B cell (primary cell): ENCODE data around the gene IGLON5. TPM values are rescaled to one million over a fixed set of nuclear protein-coding genes. Genes with fewer than 3 reads are reported as not detected.

Source experiments
- ATAC-seq: fragments of 200-7000 bp; cut with Tn5 transposase; one replicate; pipeline ENCODE4 v1.10.0; 2021; ENCODE audit warnings: low read depth, mild to moderate bottlenecking, moderate number of reproducible peaks, moderate library complexity
- CTCF ChIA-PET: fragments of 350-600 bp; sonication (Branson Sonifier 250); formaldehyde crosslinking; loops from one replicate; lab custom pipeline; 2021; ENCODE audit warnings: antibody characterized with exemption, inconsistent platforms; lab: Charles Lee
- POLR2A ChIA-PET: fragments of 350-600 bp; sonication (Branson Sonifier 250); formaldehyde crosslinking; loops from one replicate; lab custom pipeline; 2021; ENCODE audit warnings: antibody characterized with exemption; lab: Charles Lee
- DNase-seq: peaks from one replicate; pipeline ENCODE4 v3.0.0; 2013
- H2AFZ ChIP-seq: 2 replicates; pipeline ENCODE4 v1.6.1; 2012; ENCODE audit warnings: mild to moderate bottlenecking, low read depth, low read length; ENCODE audit not compliant: insufficient read depth, poor library complexity, severe bottlenecking
- H3K27ac ChIP-seq, 2 donors: 1 replicate in 1 of 2; 2 replicates in 1 of 2; pipeline ENCODE4 v1.5.1; 2012 to 2013; ENCODE audit warnings: low read length in 2 of 2, mild to moderate bottlenecking in 2 of 2, moderate library complexity in 1 of 2
- H3K27me3 ChIP-seq, 4 experiments: fragments of 200-600 bp in 1 of 4; sonication (generic) in 1 of 4; replicated peaks in 1 of 4; 1 replicate in 2 of 4; 2 replicates in 2 of 4; pipeline versions ENCODE4 v1.6.1 to v1.7.0; 2013 to 2016; ENCODE audit warnings: low read length in 3 of 4, mild to moderate bottlenecking in 2 of 4, mixed read lengths in 1 of 4, moderate library complexity in 1 of 4; ENCODE audit not compliant: insufficient read depth in 4 of 4, control insufficient read depth in 3 of 4; ENCODE audit errors: control extremely low read depth in 1 of 4
- H3K36me3 ChIP-seq, 2 experiments: replicated peaks in 1 of 2; 1 replicate in 1 of 2; 2 replicates in 1 of 2; pipeline versions ENCODE4 v1.6.1 to v1.7.1; 2013; ENCODE audit warnings: low read length in 1 of 2; ENCODE audit not compliant: insufficient read depth in 2 of 2, control insufficient read depth in 1 of 2; ENCODE audit errors: control extremely low read depth in 1 of 2, extremely low read depth in 1 of 2
- H3K4me1 ChIP-seq, 2 donors: fragments of 200-600 bp in 1 of 2; sonication (generic) in 1 of 2; 1 replicate in 1 of 2; 2 replicates in 1 of 2; pipeline versions ENCODE4 v1.5.1 to v1.6.1; 2013 to 2017; ENCODE audit warnings: low read length in 2 of 2; ENCODE audit not compliant: control insufficient read depth in 2 of 2, insufficient read depth in 2 of 2
- H3K4me2 ChIP-seq: replicated peaks from 2 replicates; pipeline ENCODE3; 2012; ENCODE audit warnings: mild to moderate bottlenecking, low read depth, low read length; ENCODE audit not compliant: poor library complexity, severe bottlenecking
- H3K4me3 ChIP-seq, 5 experiments: fragments of 200-600 bp in 1 of 5; sonication (generic) in 1 of 5; 1 replicate in 3 of 5; 2 replicates in 2 of 5; pipeline versions ENCODE4 v1.5.1 to v1.7.0; 2011 to 2016; ENCODE audit warnings: low read length in 4 of 5, mild to moderate bottlenecking in 4 of 5, low read depth in 2 of 5, control low read depth in 1 of 5, moderate library complexity in 1 of 5; ENCODE audit not compliant: insufficient read depth in 1 of 5; ENCODE audit errors: control extremely low read depth in 1 of 5, extremely low read depth in 1 of 5
- H3K79me2 ChIP-seq: fragments of 200-600 bp; sonication (generic); one replicate; pipeline ENCODE4 v1.6.0; 2016; ENCODE audit warnings: low read length; ENCODE audit not compliant: control insufficient read depth, insufficient read depth
- H3K9ac ChIP-seq: fragments of 200-600 bp; sonication (generic); 2 replicates; pipeline ENCODE4 v1.6.1; 2017; ENCODE audit warnings: mild to moderate bottlenecking, low read length, moderate library complexity
- H3K9me3 ChIP-seq, 3 donors: one replicate each; pipeline versions ENCODE4 v1.6.1 to v1.7.1; 2013; ENCODE audit warnings: low read length in 2 of 3; ENCODE audit not compliant: control insufficient read depth in 2 of 3, insufficient read depth in 1 of 3; ENCODE audit errors: control extremely low read depth in 1 of 3
- H4K20me1 ChIP-seq: 2 replicates; pipeline ENCODE4 v1.6.0; 2012; ENCODE audit warnings: mild to moderate bottlenecking, low read length; ENCODE audit not compliant: insufficient read depth, control insufficient read depth, poor library complexity, severe bottlenecking
- H3K27ac Mint-ChIP-seq: one replicate; pipeline ENCODE4 v1.8.0; 2021; ENCODE audit warnings: mixed read lengths
- H3K27me3 Mint-ChIP-seq: one replicate; pipeline ENCODE4 v1.8.0; 2021; ENCODE audit warnings: mixed read lengths
- H3K4me1 Mint-ChIP-seq: one replicate; pipeline ENCODE4 v1.8.0; 2021; ENCODE audit warnings: mixed read lengths
- H3K4me3 Mint-ChIP-seq: one replicate; pipeline ENCODE4 v1.8.0; 2021; ENCODE audit warnings: mixed read lengths
- H3K9me3 Mint-ChIP-seq: one replicate; pipeline ENCODE4 v1.8.0; 2022; ENCODE audit warnings: mixed read lengths; ENCODE audit not compliant: insufficient read depth
- EZH2 ChIP-seq: IDR thresholded peaks from 2 replicates; pipeline ENCODE4 v1.6.1; 2012; ENCODE audit warnings: borderline replicate concordance, low read depth, mild to moderate bottlenecking, moderate library complexity, low read length; ENCODE audit not compliant: insufficient read depth, poor library complexity, severe bottlenecking
- WGBS: methylation state at CpG from one replicate; pipeline ENCODE4 v1.1.5; 2013; ENCODE audit warnings: missing lambda C conversion rate; ENCODE audit not compliant: insufficient coverage; 5-methylcytosine and 5-hydroxymethylcytosine counted together
- intact Hi-C: fragments of 100-400 bp; cut with micrococcal nuclease; formaldehyde crosslinking; loops from one replicate; pipeline ENCODE4 v1.10.0; 2022
- polyA plus RNA-seq: library from polyadenylated mRNA; depleted of rRNA; stranded (reverse); fragments of >200 nt; gene quantifications from 2 replicates; pipeline ENCODE4 v1.2.3, GENCODE V29; 2012
- total RNA-seq, 2 donors: library from RNA; stranded (reverse); fragments of 120-200 nt in 1 of 2; gene quantifications; 1 replicate in 1 of 2; 2 replicates in 1 of 2; pipeline versions ENCODE4 v1.2.3 to v1.2.4, GENCODE V29; 2013 to 2022
- TF ChIP-seq, protein P1 (sequence below): fragments of 200-600 bp; IDR thresholded peaks from one replicate; pipeline ENCODE4 v1.8.0; 2022; ENCODE audit warnings: antibody characterized with exemption, mild to moderate bottlenecking

The IGLON5 gene
- total and polyA plus RNA-seq, 2 donors (not counting 1 experiment from before 2014, with no cell fraction given), result not detected

DNA sequence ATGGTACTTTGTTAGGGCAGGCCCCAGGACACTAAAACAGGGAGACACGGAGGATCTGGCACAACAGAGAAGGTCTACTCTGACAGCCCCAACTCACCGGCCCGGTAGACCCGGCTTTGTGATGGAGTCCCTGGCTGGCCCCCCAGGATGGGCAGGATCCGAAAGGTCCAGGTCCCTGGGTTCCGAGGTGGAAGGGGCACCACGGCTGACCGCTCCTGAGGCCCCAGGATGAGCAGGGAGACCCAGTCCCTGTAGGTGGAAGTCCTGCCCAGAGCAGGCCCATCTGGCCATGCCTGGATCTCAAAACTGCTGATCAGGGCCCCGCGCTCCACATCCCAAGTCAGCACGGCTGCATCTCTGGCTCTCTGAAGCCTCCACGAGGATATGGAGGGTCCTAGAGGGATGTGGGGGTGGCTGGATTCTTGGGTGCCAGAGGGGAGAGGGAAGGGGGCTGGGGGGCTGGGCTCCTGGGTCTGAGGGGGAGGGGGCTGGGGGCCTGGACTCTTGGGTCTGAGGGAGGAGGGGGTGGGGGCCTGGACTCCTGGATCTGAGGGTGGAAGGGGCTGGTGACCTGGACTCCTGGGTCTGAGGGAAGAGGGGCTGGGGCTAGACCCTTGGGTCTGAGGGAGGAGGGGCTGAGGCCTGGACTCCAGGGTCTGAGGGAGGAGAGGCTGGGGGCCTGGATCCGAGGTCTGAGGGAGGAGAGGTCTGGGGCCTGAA is 25.9 kb downstream of the IGLON5 start:
- DNase-seq (no peak), ATAC-seq (no peak)
- 96% methylated on average over 9 of the region's 13 CpGs for WGBS
- no peak overlapping the region for H3K4me3 ChIP-seq
- no peaks in the 10 kb centered on the region for H3K9me3 Mint-ChIP-seq
- H3K79me2 ChIP-seq, result no peaks in the 10 kb centered on the region
- H3K4me3 Mint-ChIP-seq, result no peak overlapping the region
- peaks cover 9 to 28% of the 10 kb centered on the region in 2 donors for H3K4me1 ChIP-seq
- CTCF ChIA-PET, result interaction anchor here (0.6 to 7.0 kb wide), 11 partner anchors 25 to 324 kb away, joined by 3 to 70 read pairs (median 4); partner anchors contain the start of genes CLDND2 and SIGLEC10
- H3K4me2 ChIP-seq, result no peak overlapping the region
- intact Hi-C loops, result no loop called here
- no peak overlapping the region for H3K9ac ChIP-seq
- no peak overlapping the region for H3K27ac Mint-ChIP-seq
- POLR2A ChIA-PET, result no interaction called here
- H3K36me3 ChIP-seq, result no peaks in the 10 kb centered on the region
- peaks cover 0 to 6% (median 0%) of the 10 kb centered on the region in 3 donors for H3K9me3 ChIP-seq
- no peak overlapping the region for H2AFZ ChIP-seq
- no peaks in the 10 kb centered on the region for H4K20me1 ChIP-seq
- no peaks in the 10 kb centered on the region for H3K27me3 Mint-ChIP-seq
- no peak overlapping the region for H3K27ac ChIP-seq
- no peaks in the 10 kb centered on the region for H3K27me3 ChIP-seq
- TF ChIP-seq, protein P1, sequence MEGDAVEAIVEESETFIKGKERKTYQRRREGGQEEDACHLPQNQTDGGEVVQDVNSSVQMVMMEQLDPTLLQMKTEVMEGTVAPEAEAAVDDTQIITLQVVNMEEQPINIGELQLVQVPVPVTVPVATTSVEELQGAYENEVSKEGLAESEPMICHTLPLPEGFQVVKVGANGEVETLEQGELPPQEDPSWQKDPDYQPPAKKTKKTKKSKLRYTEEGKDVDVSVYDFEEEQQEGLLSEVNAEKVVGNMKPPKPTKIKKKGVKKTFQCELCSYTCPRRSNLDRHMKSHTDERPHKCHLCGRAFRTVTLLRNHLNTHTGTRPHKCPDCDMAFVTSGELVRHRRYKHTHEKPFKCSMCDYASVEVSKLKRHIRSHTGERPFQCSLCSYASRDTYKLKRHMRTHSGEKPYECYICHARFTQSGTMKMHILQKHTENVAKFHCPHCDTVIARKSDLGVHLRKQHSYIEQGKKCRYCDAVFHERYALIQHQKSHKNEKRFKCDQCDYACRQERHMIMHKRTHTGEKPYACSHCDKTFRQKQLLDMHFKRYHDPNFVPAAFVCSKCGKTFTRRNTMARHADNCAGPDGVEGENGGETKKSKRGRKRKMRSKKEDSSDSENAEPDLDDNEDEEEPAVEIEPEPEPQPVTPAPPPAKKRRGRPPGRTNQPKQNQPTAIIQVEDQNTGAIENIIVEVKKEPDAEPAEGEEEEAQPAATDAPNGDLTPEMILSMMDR, result no peak
- no peak for TF ChIP-seq EZH2
- peaks cover 23% of the 10 kb centered on the region for H3K4me1 Mint-ChIP-seq
